ENCODE measurements around the gene TSPEAR. TPM values are rescaled to one million over a fixed set of nuclear protein-coding genes. Genes with fewer than 3 reads are reported as not detected.
A peak's percentile ranks its signal among the peaks of the same experiment; 100 is the strongest.

Gene TSPEAR
- total RNA-seq, 1 experiment from 2014 or later, result not detected

GRCh38 chr21:44752671-44753235 is 41.4 kb upstream of the TSPEAR start:
- BruUV-seq (replicated peaks), result no TSS peak
- ChIA-PET POLR2A (interaction anchor here (0.6 kb wide), 1 partner anchor 268 kb away, joined by 3 read pairs; no protein-coding TSS in a partner anchor), CTCF (no interaction called here)
- Histone ChIP-seq H3K9me3 (ENCODE audit: control insufficient read depth, insufficient read depth, low read depth, low read length) (no peaks in the 10 kb centered on the region), H3K27me3 (ENCODE audit: control insufficient read depth, insufficient read depth, low read length) (no peaks in the 10 kb centered on the region), H3K36me3 (ENCODE audit: control insufficient read depth, insufficient read depth, low read length) (no peaks in the 10 kb centered on the region), H3K4me1 (ENCODE audit: control insufficient read depth, insufficient read depth, low read length) (peaks cover 7% of the 10 kb centered on the region), H3K27ac (ENCODE audit: low read length) (no peak overlapping the region), H3K4me3 (ENCODE audit: low read depth in 2 of 2, low read length in 2 of 2) (no peak overlapping the region)
- intact Hi-C loops (cut with micrococcal nuclease; ENCODE audit: unreplicated experiment), result no loop called here
- ATAC-seq (peak; percentile 75), DNase-seq (ENCODE audit: low read depth, low spot score) (no peak)
- in situ Hi-C loops (cut with HindIII; ENCODE audit: low pct_unique_long_range_greater_than_20kb, low sequenced_read_pairs), result no loop called here
- TF ChIP-seq SIN3A (IDR thresholded peaks at IDR 0.05; ENCODE audit: borderline replicate concordance, insufficient read depth, low read depth, low read length) (no peak), CTCF (IDR thresholded peaks at IDR 0.05) (no peak), TCF7L2 (IDR thresholded peaks at IDR 0.05; ENCODE audit: low read depth, low read length) (0 out of 2 replicates have a peak, but pooled peaks have one; percentile 53)

GRCh38 chr21:44751799-44752636 is 40.6 kb upstream of the TSPEAR start:
- Histone ChIP-seq H3K27ac (ENCODE audit: low read length) (no peak overlapping the region), H3K36me3 (ENCODE audit: control insufficient read depth, insufficient read depth, low read length) (no peaks in the 10 kb centered on the region), H3K9me3 (ENCODE audit: control insufficient read depth, insufficient read depth, low read depth, low read length) (no peaks in the 10 kb centered on the region), H3K4me3 (ENCODE audit: low read depth in 2 of 2, low read length in 2 of 2) (no peak overlapping the region), H3K4me1 (ENCODE audit: control insufficient read depth, insufficient read depth, low read length) (peaks cover 7% of the 10 kb centered on the region), H3K27me3 (ENCODE audit: control insufficient read depth, insufficient read depth, low read length) (no peaks in the 10 kb centered on the region)
- intact Hi-C loops (cut with micrococcal nuclease; ENCODE audit: unreplicated experiment), result no loop called here
- ChIA-PET CTCF (no interaction called here), POLR2A (no interaction called here)
- in situ Hi-C loops (cut with HindIII; ENCODE audit: low pct_unique_long_range_greater_than_20kb, low sequenced_read_pairs), result no loop called here
- ATAC-seq (no peak), DNase-seq (ENCODE audit: low read depth, low spot score) (no peak)
- no TSS peak for BruUV-seq (replicated peaks)
- TF ChIP-seq CTCF (IDR thresholded peaks at IDR 0.05), result no peak
- no peak for TF ChIP-seq POLR2AphosphoS5 (IDR thresholded peaks at IDR 0.05; ENCODE audit: low read depth, low read length)
- TF ChIP-seq REST (IDR thresholded peaks at IDR 0.05; ENCODE audit: insufficient read depth in 1 of 2, low read depth in 2 of 2, low read length in 1 of 2), result no peak
- TF ChIP-seq SIN3A (IDR thresholded peaks at IDR 0.05; ENCODE audit: borderline replicate concordance, insufficient read depth, low read depth, low read length), result no peak
- TF ChIP-seq TCF7L2 (IDR thresholded peaks at IDR 0.05; ENCODE audit: low read depth, low read length), result no peak
